ENCODE measurements around the gene PCSK6.
"Not testable (repeated sequence)": the region's sequence is repeated elsewhere in the genome, so short reads cannot be mapped to it uniquely, and the experiment has no call there.

Gene PCSK6

GRCh38 chr15:101373577-101373976 lies 115.9 kb downstream of the PCSK6 start:
- DNase-seq, result no peak

- DNase-seq, result no peak
Measured at GRCh38 chr15:101372960-101373525, 116.5 kb downstream of the PCSK6 start.

GRCh38 chr15:101372149-101372577 lies 117.3 kb downstream of the PCSK6 start:
- no peak for DNase-seq

- no peak for DNase-seq
Measured at GRCh38 chr15:101371519-101371918, 118.0 kb downstream of the PCSK6 start.

- DNase-seq, result no peak
Measured at GRCh38 chr15:101371081-101371480, 118.4 kb downstream of the PCSK6 start.

GRCh38 chr15:101370330-101371024 lies 119.0 kb downstream of the PCSK6 start:
- no peak for DNase-seq

GRCh38 chr15:101369676-101370075 lies 119.8 kb downstream of the PCSK6 start:
- no peak for DNase-seq

- DNase-seq, result no peak
Measured at GRCh38 chr15:101368861-101369642, 120.5 kb downstream of the PCSK6 start.

GRCh38 chr15:101368086-101368780 lies 121.3 kb downstream of the PCSK6 start:
- DNase-seq, result no peak

- no peak for DNase-seq
Measured at GRCh38 chr15:101366853-101367252, 122.7 kb downstream of the PCSK6 start.

GRCh38 chr15:101362986-101363566 lies 126.4 kb downstream of the PCSK6 start:
- DNase-seq, result no peak

GRCh38 chr15:101362359-101362758 lies 127.1 kb downstream of the PCSK6 start:
- DNase-seq, result no peak

- DNase-seq, result no peak
Measured at GRCh38 chr15:101361418-101361817, 128.1 kb downstream of the PCSK6 start.

- no peak for DNase-seq
Measured at GRCh38 chr15:101359365-101359947, 130.1 kb downstream of the PCSK6 start.

- no peak for DNase-seq
Measured at GRCh38 chr15:101358895-101359294, 130.6 kb downstream of the PCSK6 start.

GRCh38 chr15:101357885-101358284 lies 131.6 kb downstream of the PCSK6 start:
- DNase-seq, result no peak

- no peak for DNase-seq
Measured at GRCh38 chr15:101357333-101357732, 132.2 kb downstream of the PCSK6 start.

- DNase-seq, result not testable (repeated sequence)
Measured at GRCh38 chr15:101356512-101357172, 132.9 kb downstream of the PCSK6 start.

- no peak for DNase-seq
Measured at GRCh38 chr15:101355678-101356464, 133.6 kb downstream of the PCSK6 start.

GRCh38 chr15:101354891-101355623 lies 134.4 kb downstream of the PCSK6 start:
- no peak for DNase-seq

All from NCI-H1930 (cell line).